Peyer's patch (tissue), 4 donors: ENCODE data around the gene P2RX1. TPM values are rescaled to one million over a fixed set of nuclear protein-coding genes. Genes with fewer than 3 reads are reported as not detected.
A peak's percentile ranks its signal among the peaks of the same experiment; 100 is the strongest.

Experiments
- DNase-seq, 3 donors: peaks; one replicate each; pipeline ENCODE4 v3.0.0-alpha.2; 2017 to 2019
- H3K27ac ChIP-seq, 4 donors: fragments of 200-600 bp; sonication (generic); one replicate each; pipeline ENCODE4 v1.5.1; 2016 to 2019
- H3K27me3 ChIP-seq, 2 donors: fragments of 200-600 bp; sonication (generic); one replicate each; pipeline ENCODE4 v1.5.1; 2019
- H3K36me3 ChIP-seq, 3 donors: fragments of 200-600 bp; sonication (generic); one replicate each; pipeline ENCODE4 v1.5.1; 2016 to 2019
- H3K4me1 ChIP-seq, 4 donors: fragments of 200-600 bp; sonication (generic); one replicate each; pipeline ENCODE4 v1.5.1; 2016 to 2019
- H3K4me3 ChIP-seq, 4 donors: fragments of 200-600 bp; sonication (generic); 1 replicate in 3 of 4; 2 replicates in 1 of 4; pipeline ENCODE4 v1.5.1; 2016 to 2019; ENCODE audit warnings: mild to moderate bottlenecking in 1 of 4
- H3K9me3 ChIP-seq, 4 donors: fragments of 200-600 bp; sonication (generic); one replicate each; pipeline ENCODE4 v1.5.1; 2016 to 2019; ENCODE audit warnings: mild to moderate bottlenecking in 1 of 4
- POLR2A ChIP-seq, 2 donors: fragments of 450-650 bp; IDR thresholded peaks; one replicate each; pipeline ENCODE4 v1.5.1; 2017; ENCODE audit warnings: antibody characterized with exemption in 2 of 2, mild to moderate bottlenecking in 2 of 2, moderate library complexity in 2 of 2
- total RNA-seq, 4 donors: library from RNA; depleted of rRNA; stranded (reverse); fragments of >200 nt; gene quantifications; one replicate each; pipeline ENCODE4 v1.1.0, GENCODE V29; 2016
- TF ChIP-seq, protein P1 (sequence below), 6 experiments: fragments of 450-650 bp in 4 of 6; fragments of 200-600 bp in 2 of 6; sonication (generic) in 1 of 6; IDR thresholded peaks; one replicate each; pipeline ENCODE4 v1.5.1; 2017 to 2019; ENCODE audit warnings: antibody characterized with exemption in 6 of 6, mild to moderate bottlenecking in 3 of 6, moderate library complexity in 1 of 6

Gene P2RX1
- total RNA-seq, 4 donors from 2014 or later: 0.88 to 27.2 (median 4.3) TPM

DNA sequence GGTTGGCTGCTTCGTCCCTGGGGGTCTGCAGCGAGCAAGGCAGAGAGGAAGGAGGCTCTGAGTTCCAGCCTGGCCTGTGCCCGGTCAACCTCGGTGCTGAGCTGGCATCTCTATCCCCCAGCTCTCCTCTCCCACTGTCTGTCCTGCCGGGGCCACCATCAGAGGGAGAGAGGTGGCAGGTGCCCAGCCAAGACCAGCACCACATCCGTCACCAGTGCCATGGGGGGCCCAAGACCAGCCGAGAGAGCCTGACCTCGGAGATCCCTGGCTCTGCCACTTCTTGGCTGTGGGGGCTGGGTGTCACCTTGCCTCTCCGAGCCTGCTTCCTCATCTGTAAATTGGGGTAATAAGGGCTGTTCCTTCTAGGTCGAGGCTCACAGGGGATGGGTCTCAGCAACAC, 560 bp upstream of the P2RX1 start:
- DNase-seq: peak in 1 of 3 donors; percentile 40
- H3K4me1 ChIP-seq: peaks cover 0 to 39% (median 20%) of the 10 kb centered on the region in 4 donors
- H3K27me3 ChIP-seq: no peaks in the 10 kb centered on the region
- H3K27ac ChIP-seq: peak overlapping the region; percentile 74 to 85 (median 80)
- H3K36me3 ChIP-seq: no peaks in the 10 kb centered on the region
- peak overlapping the region in 1 of 4 donors; percentile 34 for H3K4me3 ChIP-seq
- TF ChIP-seq POLR2A (IDR thresholded peaks at IDR 0.05): no peak
- TF ChIP-seq, protein P1, sequence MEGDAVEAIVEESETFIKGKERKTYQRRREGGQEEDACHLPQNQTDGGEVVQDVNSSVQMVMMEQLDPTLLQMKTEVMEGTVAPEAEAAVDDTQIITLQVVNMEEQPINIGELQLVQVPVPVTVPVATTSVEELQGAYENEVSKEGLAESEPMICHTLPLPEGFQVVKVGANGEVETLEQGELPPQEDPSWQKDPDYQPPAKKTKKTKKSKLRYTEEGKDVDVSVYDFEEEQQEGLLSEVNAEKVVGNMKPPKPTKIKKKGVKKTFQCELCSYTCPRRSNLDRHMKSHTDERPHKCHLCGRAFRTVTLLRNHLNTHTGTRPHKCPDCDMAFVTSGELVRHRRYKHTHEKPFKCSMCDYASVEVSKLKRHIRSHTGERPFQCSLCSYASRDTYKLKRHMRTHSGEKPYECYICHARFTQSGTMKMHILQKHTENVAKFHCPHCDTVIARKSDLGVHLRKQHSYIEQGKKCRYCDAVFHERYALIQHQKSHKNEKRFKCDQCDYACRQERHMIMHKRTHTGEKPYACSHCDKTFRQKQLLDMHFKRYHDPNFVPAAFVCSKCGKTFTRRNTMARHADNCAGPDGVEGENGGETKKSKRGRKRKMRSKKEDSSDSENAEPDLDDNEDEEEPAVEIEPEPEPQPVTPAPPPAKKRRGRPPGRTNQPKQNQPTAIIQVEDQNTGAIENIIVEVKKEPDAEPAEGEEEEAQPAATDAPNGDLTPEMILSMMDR (IDR thresholded peaks at IDR 0.05): no peak
- H3K9me3 ChIP-seq: no peaks in the 10 kb centered on the region

DNA sequence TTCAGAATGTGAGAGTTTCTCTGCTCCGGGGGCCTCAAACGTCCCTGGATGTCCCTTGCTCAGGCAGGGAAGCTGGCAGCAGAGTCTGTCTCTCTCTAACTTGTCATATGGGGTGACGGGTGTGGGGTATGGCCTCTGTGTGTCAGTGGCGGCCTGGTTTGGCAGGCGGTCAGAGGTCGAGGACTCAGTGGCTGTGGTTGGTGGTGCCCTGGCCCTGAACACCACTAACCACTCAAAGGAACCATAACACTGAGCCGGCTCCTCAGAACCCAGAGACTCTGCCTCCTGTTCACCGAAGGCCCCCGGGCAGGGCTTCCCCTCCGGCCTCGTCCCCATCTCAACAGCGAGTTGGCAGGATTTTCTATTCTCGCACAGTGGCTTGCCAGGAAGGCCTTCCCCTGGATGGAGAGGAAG, 677 bp downstream of the P2RX1 start:
- Histone ChIP-seq H3K27me3 (no peaks in the 10 kb centered on the region), H3K36me3 (no peaks in the 10 kb centered on the region), H3K9me3 (no peaks in the 10 kb centered on the region), H3K4me3 (peak overlapping the region in 3 of 4 donors; percentile 31 to 34 (median 34)), H3K4me1 (peaks cover 0 to 44% (median 22%) of the 10 kb centered on the region in 4 donors), H3K27ac (peak overlapping the region; percentile 74 to 85 (median 80))
- peak in 1 of 3 donors; percentile 32 for DNase-seq
- no peak for TF ChIP-seq POLR2A (IDR thresholded peaks at IDR 0.05)
- TF ChIP-seq, protein P1 (IDR thresholded peaks at IDR 0.05): no peak

DNA sequence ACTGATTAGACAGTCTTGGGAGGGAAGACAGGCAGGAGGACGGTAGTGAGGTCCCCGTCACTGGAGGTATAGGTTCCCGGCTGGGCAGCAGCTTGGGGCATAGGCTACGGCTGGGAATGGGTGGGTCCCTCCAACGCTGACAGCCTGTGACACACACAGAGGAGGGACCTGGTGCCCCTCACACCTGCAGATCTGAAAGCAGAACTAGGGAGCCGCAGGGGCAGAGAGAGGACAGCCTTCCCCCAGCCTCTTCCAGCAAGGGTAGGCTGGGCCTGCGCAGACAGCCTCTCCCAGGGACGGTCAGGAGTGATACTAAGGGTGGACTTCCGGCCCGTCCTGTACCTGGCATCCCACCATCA, 2.0 kb downstream of the P2RX1 start:
- DNase-seq: peak in 2 of 3 donors; percentile 88 to 91
- peak overlapping the region in 2 of 4 donors; percentile 31 to 34 for H3K4me3 ChIP-seq
- H3K9me3 ChIP-seq: no peaks in the 10 kb centered on the region
- H3K27me3 ChIP-seq: no peaks in the 10 kb centered on the region
- H3K27ac ChIP-seq: peak overlapping the region; percentile 74 to 85 (median 80)
- peaks cover 0 to 46% (median 22%) of the 10 kb centered on the region in 4 donors for H3K4me1 ChIP-seq
- TF ChIP-seq POLR2A (IDR thresholded peaks at IDR 0.05): no peak
- TF ChIP-seq, protein P1 (IDR thresholded peaks at IDR 0.05): no peak
- no peaks in the 10 kb centered on the region for H3K36me3 ChIP-seq

DNA sequence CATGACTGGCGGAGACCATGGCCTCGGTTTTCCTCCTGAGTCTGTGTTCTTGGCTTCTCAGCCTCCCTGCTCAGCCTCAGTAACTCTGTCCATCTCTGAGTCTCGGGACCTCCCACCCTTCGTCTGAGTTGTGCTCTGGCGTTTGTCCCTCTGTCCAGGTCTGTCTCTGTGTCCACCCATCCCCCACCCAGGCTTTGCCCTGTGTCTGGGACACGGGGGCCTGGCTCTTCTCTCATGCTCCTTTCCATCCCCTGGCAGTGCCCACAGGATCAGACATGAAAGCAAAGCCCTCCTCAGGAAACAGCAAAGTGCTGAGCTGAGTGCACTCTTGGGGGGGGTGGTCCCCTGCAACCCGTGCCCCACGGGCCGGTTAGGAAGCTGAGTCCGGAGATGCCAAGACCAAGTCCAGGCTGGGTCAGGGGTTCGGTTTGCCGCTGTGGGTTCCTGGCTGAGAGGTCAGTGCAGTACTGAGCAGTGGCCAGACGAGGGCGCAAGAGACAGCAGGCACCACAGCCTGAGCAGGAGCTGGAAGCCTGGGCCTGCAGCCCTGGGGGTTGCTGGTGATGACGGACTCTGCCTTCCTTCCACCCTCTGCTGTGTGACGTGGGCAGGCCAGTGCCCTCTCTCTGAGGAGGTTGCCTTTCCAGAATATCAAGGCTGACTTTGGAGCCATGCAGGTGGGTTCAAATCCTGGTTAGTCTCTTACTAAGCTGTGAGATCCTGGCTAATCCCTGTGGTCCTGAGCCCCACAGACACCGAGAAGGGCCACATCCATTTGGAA, 2.5 kb downstream of the P2RX1 start:
- H3K36me3 ChIP-seq: no peaks in the 10 kb centered on the region
- H3K4me3 ChIP-seq: peak overlapping the region in 2 of 4 donors; percentile 31 to 34
- H3K4me1 ChIP-seq: peaks cover 0 to 46% (median 21%) of the 10 kb centered on the region in 4 donors
- H3K27ac ChIP-seq: peak overlapping the region; percentile 74 to 85 (median 80)
- peak; percentile 86 to 92 (median 88) for DNase-seq
- no peaks in the 10 kb centered on the region for H3K9me3 ChIP-seq
- no peak for TF ChIP-seq POLR2A (IDR thresholded peaks at IDR 0.05)
- TF ChIP-seq, protein P1 (IDR thresholded peaks at IDR 0.05): peak; percentile 95 to 98 (median 98)
- no peaks in the 10 kb centered on the region for H3K27me3 ChIP-seq

DNA sequence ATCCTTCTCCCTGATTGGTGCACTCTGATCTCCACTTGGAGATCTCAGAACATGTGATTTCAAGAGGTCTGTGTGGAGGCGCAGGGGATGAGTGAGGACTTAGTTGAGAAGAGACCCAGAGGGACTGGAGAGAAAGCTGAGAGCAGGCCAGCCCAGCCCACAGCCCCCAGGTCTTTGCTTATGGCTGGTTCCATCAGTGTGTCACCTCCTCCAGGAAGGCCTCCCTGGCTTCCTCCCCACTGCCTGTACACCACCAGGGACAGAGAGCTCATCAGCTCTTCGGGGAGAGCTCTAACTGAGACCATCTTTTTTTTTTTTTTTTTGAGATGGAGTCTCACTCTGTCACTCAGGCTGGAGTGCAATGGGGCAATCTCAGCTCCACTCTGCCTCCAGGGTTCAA, 3.4 kb downstream of the P2RX1 start:
- H3K4me1 ChIP-seq: peaks cover 0 to 46% (median 20%) of the 10 kb centered on the region in 4 donors
- no peak for DNase-seq
- H3K27ac ChIP-seq: peak overlapping the region in 2 of 4 donors; percentile 9 to 85
- TF ChIP-seq, protein P1 (IDR thresholded peaks at IDR 0.05): no peak
- no peak for TF ChIP-seq POLR2A (IDR thresholded peaks at IDR 0.05)
- no peaks in the 10 kb centered on the region for H3K27me3 ChIP-seq
- no peak overlapping the region for H3K4me3 ChIP-seq
- H3K9me3 ChIP-seq: no peaks in the 10 kb centered on the region
- H3K36me3 ChIP-seq: no peaks in the 10 kb centered on the region
